Epithelial cell of prostate (primary cell): Measurements from ENCODE around the gene KCNQ4.

Experiments used
- DNase-seq: peaks from one replicate; pipeline ENCODE4 v3.0.0-alpha.2; 2011; ENCODE audit warnings: low read depth, low spot score
- H3K27ac ChIP-seq: fragments of 450-650 bp; 2 replicates; pipeline ENCODE4 v1.5.1; 2017; ENCODE audit warnings: mild to moderate bottlenecking

KCNQ4 gene

DNA sequence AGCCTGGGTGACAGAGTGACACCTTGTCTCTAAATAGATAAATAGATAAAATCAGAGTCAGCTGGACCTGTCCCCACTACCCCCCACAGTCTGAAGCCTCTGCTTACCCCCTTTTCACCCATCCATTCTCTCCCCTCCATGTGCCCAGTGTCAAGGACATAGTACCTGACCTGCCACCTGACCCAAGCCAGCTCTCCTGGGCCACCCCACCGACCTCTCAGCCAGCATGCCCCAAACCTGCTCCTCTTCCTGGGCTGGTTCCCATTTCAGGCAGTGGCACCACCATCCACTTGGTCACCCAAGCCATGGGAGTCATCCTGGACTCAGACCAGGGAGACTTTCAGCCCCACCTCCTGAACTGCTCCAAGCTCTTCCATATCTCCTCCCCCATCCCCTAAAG lies 50.4 kb downstream of the KCNQ4 start:
- no peak for DNase-seq
- H3K27ac ChIP-seq, result no peak overlapping the region

DNA sequence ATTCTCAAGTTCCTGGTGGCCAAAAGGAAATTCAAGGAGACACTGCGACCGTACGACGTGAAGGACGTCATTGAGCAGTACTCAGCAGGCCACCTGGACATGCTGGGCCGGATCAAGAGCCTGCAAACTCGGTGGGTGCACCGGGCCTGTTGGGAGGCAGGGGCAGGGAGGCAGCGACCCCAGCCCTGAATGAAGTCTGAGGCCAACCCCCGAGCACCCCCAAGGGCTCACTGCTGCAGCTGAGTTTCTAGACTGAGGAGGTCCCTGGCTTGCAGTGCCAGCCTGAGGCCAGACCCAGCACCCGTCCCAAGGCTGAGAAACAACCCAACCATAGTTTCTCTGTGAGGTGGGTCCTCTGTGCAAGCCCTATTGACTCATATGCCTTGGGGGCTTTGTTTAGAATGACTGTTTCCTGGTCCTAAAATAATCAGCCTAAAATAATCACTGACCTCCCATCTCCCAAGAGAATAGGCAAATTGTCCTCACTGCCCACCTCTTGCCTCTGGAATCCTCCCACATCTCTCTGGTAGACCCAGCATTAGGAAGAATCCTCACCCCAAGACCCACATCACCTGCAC lies 51.5 kb downstream of the KCNQ4 start:
- DNase-seq, result no peak
- no peak overlapping the region for H3K27ac ChIP-seq

- no peak for DNase-seq
- H3K27ac ChIP-seq, result no peak overlapping the region
Measured at GRCh38 chr1:40836283-40836682, 52.7 kb downstream of the KCNQ4 start.

GRCh38 chr1:40837601-40838000 lies 54.0 kb downstream of the KCNQ4 start:
- H3K27ac ChIP-seq, result no peak overlapping the region
- no peak for DNase-seq

GRCh38 chr1:40838045-40838979 lies 54.7 kb downstream of the KCNQ4 start:
- H3K27ac ChIP-seq, result no peak overlapping the region

GRCh38 chr1:40838980-40839942 lies 55.7 kb downstream of the KCNQ4 start:
- no peak for DNase-seq
- H3K27ac ChIP-seq, result no peak overlapping the region

More at GRCh38 chr1:40838045-40838979, 54.7 kb downstream of the KCNQ4 start:
- DNase-seq, result no peak

DNA sequence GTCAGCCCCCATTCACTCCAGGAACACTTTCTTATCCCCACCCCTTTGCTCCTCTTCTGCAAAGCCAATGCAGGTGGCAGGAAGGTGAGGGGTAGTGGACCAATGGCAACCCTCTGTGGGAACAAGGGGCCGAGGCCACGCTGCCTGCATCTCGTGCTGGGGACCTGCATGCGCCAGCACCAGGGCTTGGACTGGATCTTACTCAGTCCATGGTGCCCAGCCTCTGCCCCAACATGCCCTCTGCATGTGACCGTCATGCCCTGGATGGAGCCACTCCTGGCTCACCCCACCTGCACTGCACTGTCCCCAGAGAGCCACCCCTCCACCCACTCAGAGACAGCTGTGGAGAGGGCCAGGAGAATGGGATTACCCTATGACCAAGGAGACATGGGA lies 56.4 kb downstream of the KCNQ4 start:
- no peak for DNase-seq
- H3K27ac ChIP-seq, result no peak overlapping the region

DNA sequence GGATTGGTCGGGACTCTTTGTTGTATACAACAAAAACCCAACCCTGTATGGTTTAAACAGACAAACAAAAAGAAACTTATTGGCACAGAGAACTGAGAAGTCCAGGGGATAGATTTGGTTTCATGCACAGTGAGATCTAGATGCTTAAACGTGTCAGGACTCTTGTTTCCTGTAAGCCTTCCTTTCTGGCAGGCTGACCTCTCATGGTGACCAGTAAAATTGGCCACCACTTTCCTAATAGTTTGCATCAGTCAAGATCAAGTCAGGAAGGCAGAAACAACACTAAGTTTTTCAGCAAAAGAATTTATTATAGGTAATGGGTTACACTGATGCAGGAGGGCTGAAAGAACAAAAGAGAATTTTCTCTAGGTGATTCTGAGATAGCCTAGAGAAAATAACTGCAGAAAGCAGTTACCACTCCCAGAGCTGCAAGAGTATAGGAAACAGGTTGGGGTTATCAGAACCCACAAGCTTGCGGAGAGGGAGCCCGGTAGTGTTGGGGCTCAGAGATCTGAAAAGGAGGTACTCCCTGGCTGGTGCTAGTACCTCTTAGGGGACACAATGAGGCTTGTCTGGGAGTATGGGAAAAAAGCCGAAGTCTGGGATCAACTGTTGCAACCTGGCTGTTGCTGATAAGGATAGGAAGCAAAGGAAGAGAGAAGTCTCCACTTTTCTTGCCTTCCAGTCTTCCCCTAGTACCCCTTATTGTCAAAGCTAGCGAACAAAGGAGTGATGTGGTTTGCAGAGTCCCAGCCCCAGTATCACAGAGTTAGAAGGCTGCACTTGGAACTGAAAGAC lies 57.1 kb downstream of the KCNQ4 start:
- no peak overlapping the region for H3K27ac ChIP-seq
- no peak for DNase-seq

GRCh38 chr1:40841602-40842001 lies 58.0 kb downstream of the KCNQ4 start:
- no peak overlapping the region for H3K27ac ChIP-seq
- no peak for DNase-seq

GRCh38 chr1:40842207-40842606 lies 58.6 kb downstream of the KCNQ4 start:
- no peak for DNase-seq
- H3K27ac ChIP-seq, result no peak overlapping the region

- H3K27ac ChIP-seq, result no peak overlapping the region
- DNase-seq, result no peak
Measured at GRCh38 chr1:40842691-40843090, 59.1 kb downstream of the KCNQ4 start.

GRCh38 chr1:40844079-40844478 lies 60.5 kb downstream of the KCNQ4 start:
- DNase-seq, result no peak
- no peak overlapping the region for H3K27ac ChIP-seq

DNA sequence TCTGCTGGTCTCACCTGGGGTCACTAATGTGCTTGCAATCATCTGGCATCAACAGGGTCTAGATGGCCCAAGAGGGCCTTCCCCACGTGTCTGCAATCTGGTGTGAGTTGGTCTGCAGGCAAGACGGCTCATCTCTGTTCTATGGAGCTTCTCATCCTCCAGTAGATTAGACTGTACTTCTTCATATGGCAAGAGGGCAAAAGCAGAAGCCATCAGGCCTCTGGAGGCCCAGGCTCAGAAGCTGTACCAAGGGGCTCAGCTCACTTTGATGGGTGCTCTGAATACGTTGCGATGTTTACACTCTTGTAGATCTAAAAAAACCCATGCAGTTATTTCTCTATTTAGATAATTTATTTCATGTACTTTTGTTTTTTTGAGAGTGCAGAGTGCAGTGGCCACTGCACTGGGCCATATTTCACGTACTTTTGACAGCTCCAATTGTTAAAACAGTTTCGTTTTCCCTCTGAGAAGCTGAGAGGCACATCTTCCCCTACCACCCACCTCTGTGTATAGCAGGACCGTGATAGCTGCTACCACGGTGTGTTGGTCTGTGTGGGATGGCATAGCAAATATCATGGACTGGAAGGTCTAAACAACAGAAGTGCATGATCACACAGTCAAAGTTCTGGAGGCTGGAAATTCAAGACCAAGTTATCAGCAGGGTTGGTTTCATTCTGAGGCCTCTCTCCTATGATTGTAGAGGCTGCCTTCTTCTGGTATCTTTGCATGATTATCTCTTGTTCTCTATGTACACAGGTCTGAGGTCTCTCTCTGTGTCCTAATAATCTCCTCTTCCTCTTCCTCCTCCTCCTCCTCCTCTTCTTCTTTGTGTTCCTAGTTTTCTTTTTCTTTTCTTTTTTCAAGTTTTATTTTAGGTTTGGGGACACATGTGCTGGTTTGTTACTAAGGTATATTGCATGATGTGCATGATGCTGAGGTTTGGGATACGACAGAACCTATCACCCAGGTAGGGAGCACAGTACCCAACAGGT lies 61.6 kb downstream of the KCNQ4 start:
- H3K27ac ChIP-seq, result no peak overlapping the region

DNA sequence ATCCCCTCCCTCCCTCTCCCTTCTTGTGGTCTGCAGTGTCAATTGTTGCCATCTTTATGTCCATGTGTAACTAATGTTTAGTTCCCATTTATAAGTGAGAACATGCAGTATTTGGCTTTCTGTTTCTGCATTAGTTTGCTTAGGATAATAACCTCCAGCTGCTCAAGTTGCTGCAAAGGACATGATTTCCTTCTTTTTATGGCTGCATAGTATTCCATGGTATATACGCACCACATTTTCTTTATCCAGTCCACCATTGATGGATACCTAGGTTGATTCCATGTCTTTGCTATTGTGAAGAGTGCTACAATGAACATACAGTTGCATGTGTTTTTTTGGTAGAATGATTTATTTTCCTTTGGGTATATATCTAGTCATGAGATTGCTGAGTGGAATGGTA lies 62.3 kb downstream of the KCNQ4 start:
- DNase-seq, result no peak
- no peak overlapping the region for H3K27ac ChIP-seq

More for the DNA sequence above, 61.6 kb downstream of the KCNQ4 start:
- DNase-seq, result no peak

GRCh38 chr1:40847023-40847745 lies 63.6 kb downstream of the KCNQ4 start:
- DNase-seq, result no peak
- no peak overlapping the region for H3K27ac ChIP-seq

DNA sequence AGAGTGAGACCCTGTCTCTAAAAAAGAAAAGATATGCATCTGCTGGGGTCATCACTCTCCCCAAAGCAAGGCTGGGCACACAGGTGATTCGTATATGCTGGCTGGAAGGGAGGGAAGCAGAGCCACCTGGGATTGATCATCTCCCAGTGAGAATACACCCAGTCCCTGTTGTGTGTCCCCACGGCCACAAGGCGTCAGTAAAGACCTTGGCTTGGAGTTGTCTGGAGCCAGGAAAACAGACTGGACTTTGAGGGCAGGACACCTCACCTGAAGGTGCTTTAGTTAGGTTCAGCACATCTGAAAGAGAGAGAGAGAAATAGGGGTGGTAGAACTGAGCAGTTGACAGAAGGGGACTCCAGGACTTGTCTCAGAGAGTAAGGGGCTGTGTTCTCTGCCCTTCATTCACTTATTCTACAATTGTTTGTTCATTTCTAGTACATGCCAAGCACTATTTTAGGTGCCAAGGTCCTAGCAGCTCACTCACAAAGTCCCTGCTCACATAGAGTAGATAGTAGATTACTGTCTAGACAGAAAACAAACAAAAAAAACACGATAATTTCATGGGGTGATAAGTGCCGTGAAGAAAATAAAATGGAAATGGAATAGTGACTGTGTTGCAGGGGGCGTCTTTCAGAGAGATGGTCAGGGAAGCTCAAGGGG lies 65.1 kb downstream of the KCNQ4 start:
- H3K27ac ChIP-seq, result no peak overlapping the region
- no peak for DNase-seq

DNA sequence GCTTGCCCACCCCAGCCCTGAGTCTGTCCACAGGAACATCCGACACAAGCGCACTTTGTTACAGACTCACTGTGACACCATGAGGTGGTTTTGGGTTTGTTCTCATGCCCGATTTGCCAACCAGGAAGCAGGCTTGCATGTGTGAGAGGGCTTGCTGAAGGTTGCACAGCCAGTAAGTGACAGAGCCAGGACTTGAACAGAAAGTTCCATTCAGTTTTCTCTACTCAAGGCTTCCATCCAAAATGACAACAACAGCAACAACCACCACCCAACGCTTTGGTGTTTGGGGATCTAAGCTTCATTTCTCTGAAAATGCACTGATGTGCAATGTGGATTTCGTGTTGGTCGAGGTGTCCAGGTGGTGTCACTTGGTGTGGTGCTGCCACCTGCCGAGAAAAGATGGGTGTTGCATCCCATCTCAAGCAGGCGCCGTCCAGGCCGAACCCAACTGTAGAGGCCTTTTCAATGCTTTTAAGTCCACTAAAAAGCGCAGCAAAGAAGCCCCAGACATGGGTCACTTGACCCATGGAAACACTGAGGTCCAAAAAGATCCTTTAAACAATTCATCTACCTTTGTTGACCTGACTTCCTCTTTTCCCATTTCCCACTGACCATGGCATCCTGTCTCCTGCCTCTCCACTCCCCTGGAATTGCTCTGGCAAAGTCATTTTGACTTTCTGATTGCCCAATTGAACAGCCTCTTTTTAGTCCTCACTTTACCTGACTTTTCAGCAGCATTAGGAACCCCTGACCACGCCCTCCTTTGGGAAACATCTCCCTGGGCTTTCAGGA lies 66.4 kb downstream of the KCNQ4 start:
- no peak overlapping the region for H3K27ac ChIP-seq
- no peak for DNase-seq
